ENCODE data around the gene PARD3. TPM values are rescaled to one million over a fixed set of nuclear protein-coding genes. Genes with fewer than 3 reads are reported as not detected.
A peak's percentile ranks its signal among the peaks of the same experiment; 100 is the strongest.

Gene PARD3
- total and polyA plus RNA-seq, 7 experiments from 2014 or later = 0.19 to 1.2 (median 0.43) TPM

- DNase-seq = no peak
- no peak overlapping the region for H3K27ac ChIP-seq (ENCODE audit: low read depth, low read length)
- Mint-ChIP-seq H3K36me3 (no peaks in the 10 kb centered on the region), H3K27ac (no peak overlapping the region), H3K9me3 (peaks cover 0 to 4% (median 0%) of the 10 kb centered on the region in 11 donors), H3K27me3 (peaks cover 45 to 73% (median 62%) of the 10 kb centered on the region in 5 donors), H3K4me1 (peaks cover 0 to 20% (median 11%) of the 10 kb centered on the region in 7 donors), H3K4me3 (no peak overlapping the region)
- ChIA-PET POLR2A (no interaction called here), CTCF (no interaction called here)
- H3K27me3 ChIP-seq (ENCODE audit: control insufficient read depth in 2 of 2, insufficient read depth in 2 of 2, low read length in 2 of 2) = no peaks in the 10 kb centered on the region
- H3K9me3 ChIP-seq (ENCODE audit: control insufficient read depth in 2 of 3, low read length in 3 of 3) = no peaks in the 10 kb centered on the region
- ATAC-seq = no peak
- no peaks in the 10 kb centered on the region for H3K4me1 ChIP-seq (ENCODE audit: control insufficient read depth in 2 of 2, insufficient read depth in 2 of 2, low read length in 2 of 2)
- H3K4me3 ChIP-seq (ENCODE audit: low read length) = no peak overlapping the region
- intact Hi-C loops (cut with micrococcal nuclease) = no loop called here
- no peaks in the 10 kb centered on the region for H3K36me3 ChIP-seq (ENCODE audit: control insufficient read depth in 2 of 3, insufficient read depth in 3 of 3, low read length in 3 of 3)
These were observed 3.7 kb downstream of the PARD3 start for GRCh38 chr10:34811126-34811967.

GRCh38 chr10:34809796-34810195, 5.3 kb downstream of the PARD3 start:
- Mint-ChIP-seq H3K27ac (no peak overlapping the region), H3K27me3 (peaks cover 43 to 71% (median 53%) of the 10 kb centered on the region in 5 donors), H3K36me3 (no peaks in the 10 kb centered on the region), H3K4me1 (peaks cover 0 to 13% (median 4%) of the 10 kb centered on the region in 7 donors), H3K9me3 (peaks cover 0 to 4% (median 0%) of the 10 kb centered on the region in 11 donors), H3K4me3 (no peak overlapping the region)
- Histone ChIP-seq H3K36me3 (ENCODE audit: control insufficient read depth in 2 of 3, insufficient read depth in 3 of 3, low read length in 3 of 3) (no peaks in the 10 kb centered on the region), H3K9me3 (ENCODE audit: control insufficient read depth in 2 of 3, low read length in 3 of 3) (no peaks in the 10 kb centered on the region), H3K4me3 (ENCODE audit: low read length) (no peak overlapping the region), H3K27ac (ENCODE audit: low read depth, low read length) (no peak overlapping the region), H3K4me1 (ENCODE audit: control insufficient read depth in 2 of 2, insufficient read depth in 2 of 2, low read length in 2 of 2) (no peaks in the 10 kb centered on the region), H3K27me3 (ENCODE audit: control insufficient read depth in 2 of 2, insufficient read depth in 2 of 2, low read length in 2 of 2) (no peaks in the 10 kb centered on the region)
- POLR2A ChIA-PET = no interaction called here
- CTCF ChIA-PET = no interaction called here
- intact Hi-C loops (cut with micrococcal nuclease) = no loop called here
- DNase-seq (no peak), ATAC-seq (no peak)

- Histone ChIP-seq H3K4me3 (ENCODE audit: low read length) (no peak overlapping the region), H3K27me3 (ENCODE audit: control insufficient read depth in 2 of 2, insufficient read depth in 2 of 2, low read length in 2 of 2) (no peaks in the 10 kb centered on the region), H3K4me1 (ENCODE audit: control insufficient read depth in 2 of 2, insufficient read depth in 2 of 2, low read length in 2 of 2) (no peaks in the 10 kb centered on the region), H3K36me3 (ENCODE audit: control insufficient read depth in 2 of 3, insufficient read depth in 3 of 3, low read length in 3 of 3) (no peaks in the 10 kb centered on the region), H3K9me3 (ENCODE audit: control insufficient read depth in 2 of 3, low read length in 3 of 3) (no peaks in the 10 kb centered on the region), H3K27ac (ENCODE audit: low read depth, low read length) (no peak overlapping the region)
- H3K27me3 Mint-ChIP-seq = peaks cover 43 to 72% (median 53%) of the 10 kb centered on the region in 5 donors
- H3K4me1 Mint-ChIP-seq = peaks cover 0 to 13% (median 4%) of the 10 kb centered on the region in 7 donors
- intact Hi-C loops (cut with micrococcal nuclease) = no loop called here
- no peak for ATAC-seq
- H3K27ac Mint-ChIP-seq = no peak overlapping the region
- peak overlapping the region in 4 of 10 donors; percentile 9 to 42 (median 18) for H3K4me3 Mint-ChIP-seq
- peaks cover 0 to 4% (median 0%) of the 10 kb centered on the region in 11 donors for H3K9me3 Mint-ChIP-seq
- ChIA-PET CTCF (no interaction called here), POLR2A (no interaction called here)
- H3K36me3 Mint-ChIP-seq = no peaks in the 10 kb centered on the region
- no peak for DNase-seq
These were observed 6.0 kb downstream of the PARD3 start for GRCh38 chr10:34808801-34809745.

GRCh38 chr10:34808336-34808735, 6.8 kb downstream of the PARD3 start:
- CTCF ChIA-PET = no interaction called here

GRCh38 chr10:34804306-34804705, 10.8 kb downstream of the PARD3 start:
- peaks cover 11 to 28% (median 14%) of the 10 kb centered on the region in 5 donors for H3K27me3 Mint-ChIP-seq
- H3K36me3 ChIP-seq (ENCODE audit: control insufficient read depth in 2 of 3, insufficient read depth in 3 of 3, low read length in 3 of 3) = no peaks in the 10 kb centered on the region
- no peak overlapping the region for H3K27ac Mint-ChIP-seq
- no peaks in the 10 kb centered on the region for H3K9me3 ChIP-seq (ENCODE audit: control insufficient read depth in 2 of 3, low read length in 3 of 3)
- H3K4me1 ChIP-seq (ENCODE audit: control insufficient read depth in 2 of 2, insufficient read depth in 2 of 2, low read length in 2 of 2) = no peaks in the 10 kb centered on the region
- H3K9me3 Mint-ChIP-seq = peaks cover 0 to 2% (median 0%) of the 10 kb centered on the region in 11 donors
- ATAC-seq = no peak
- H3K4me3 ChIP-seq (ENCODE audit: low read length) = no peak overlapping the region
- no peak for DNase-seq
- no peak overlapping the region for H3K27ac ChIP-seq (ENCODE audit: low read depth, low read length)
- intact Hi-C loops (cut with micrococcal nuclease) = no loop called here
- ChIA-PET POLR2A (no interaction called here), CTCF (no interaction called here)
- peaks cover 0 to 4% (median 0%) of the 10 kb centered on the region in 7 donors for H3K4me1 Mint-ChIP-seq
- H3K36me3 Mint-ChIP-seq = no peaks in the 10 kb centered on the region
- no peaks in the 10 kb centered on the region for H3K27me3 ChIP-seq (ENCODE audit: control insufficient read depth in 2 of 2, insufficient read depth in 2 of 2, low read length in 2 of 2)
- no peak overlapping the region for H3K4me3 Mint-ChIP-seq

More at GRCh38 chr10:34808336-34808735, 6.8 kb downstream of the PARD3 start:
- H3K27me3 Mint-ChIP-seq = peaks cover 37 to 66% (median 46%) of the 10 kb centered on the region in 5 donors
- H3K4me1 Mint-ChIP-seq = peaks cover 0 to 7% (median 0%) of the 10 kb centered on the region in 7 donors
- no peak overlapping the region for H3K4me3 ChIP-seq (ENCODE audit: low read length)
- no peaks in the 10 kb centered on the region for H3K27me3 ChIP-seq (ENCODE audit: control insufficient read depth in 2 of 2, insufficient read depth in 2 of 2, low read length in 2 of 2)
- H3K9me3 Mint-ChIP-seq = peaks cover 0 to 4% (median 0%) of the 10 kb centered on the region in 11 donors
- POLR2A ChIA-PET = no interaction called here
- no peak overlapping the region for H3K27ac Mint-ChIP-seq
- intact Hi-C loops (cut with micrococcal nuclease) = no loop called here
- H3K36me3 ChIP-seq (ENCODE audit: control insufficient read depth in 2 of 3, insufficient read depth in 3 of 3, low read length in 3 of 3) = no peaks in the 10 kb centered on the region
- no peak for DNase-seq
- no peaks in the 10 kb centered on the region for H3K36me3 Mint-ChIP-seq
- H3K27ac ChIP-seq (ENCODE audit: low read depth, low read length) = no peak overlapping the region
- H3K9me3 ChIP-seq (ENCODE audit: control insufficient read depth in 2 of 3, low read length in 3 of 3) = no peaks in the 10 kb centered on the region
- ATAC-seq = no peak
- H3K4me1 ChIP-seq (ENCODE audit: control insufficient read depth in 2 of 2, insufficient read depth in 2 of 2, low read length in 2 of 2) = no peaks in the 10 kb centered on the region
- H3K4me3 Mint-ChIP-seq = no peak overlapping the region

GRCh38 chr10:34802692-34803091, 12.4 kb downstream of the PARD3 start:
- intact Hi-C loops (cut with micrococcal nuclease) = no loop called here
- DNase-seq (no peak), ATAC-seq (no peak)
- Histone ChIP-seq H3K36me3 (ENCODE audit: control insufficient read depth in 2 of 3, insufficient read depth in 3 of 3, low read length in 3 of 3) (no peaks in the 10 kb centered on the region), H3K4me1 (ENCODE audit: control insufficient read depth in 2 of 2, insufficient read depth in 2 of 2, low read length in 2 of 2) (no peaks in the 10 kb centered on the region), H3K27me3 (ENCODE audit: control insufficient read depth in 2 of 2, insufficient read depth in 2 of 2, low read length in 2 of 2) (no peaks in the 10 kb centered on the region), H3K27ac (ENCODE audit: low read depth, low read length) (no peak overlapping the region), H3K9me3 (ENCODE audit: control insufficient read depth in 2 of 3, low read length in 3 of 3) (no peaks in the 10 kb centered on the region), H3K4me3 (ENCODE audit: low read length) (no peak overlapping the region)
- H3K27me3 Mint-ChIP-seq = peaks cover 0 to 18% (median 5%) of the 10 kb centered on the region in 5 donors
- no peaks in the 10 kb centered on the region for H3K36me3 Mint-ChIP-seq
- H3K9me3 Mint-ChIP-seq = peaks cover 0 to 2% (median 0%) of the 10 kb centered on the region in 11 donors
- ChIA-PET POLR2A (no interaction called here), CTCF (no interaction called here)
- H3K4me1 Mint-ChIP-seq = no peaks in the 10 kb centered on the region
- H3K4me3 Mint-ChIP-seq = no peak overlapping the region
- no peak overlapping the region for H3K27ac Mint-ChIP-seq

Measured in naive thymus-derived CD4-positive, alpha-beta T cell (primary cell).